GM23338 (cell line): ENCODE results near the gene TNNT3. TPM values are rescaled to one million over a fixed set of nuclear protein-coding genes. Genes with fewer than 3 reads are reported as not detected.

Experiments
- ATAC-seq: fragments of 200-7000 bp; cut with Tn5 transposase; 3 replicates; pipeline ENCODE4 v1.9.1; 2020
- DNase-seq: peaks from one replicate; pipeline ENCODE4 v3.0.0-alpha.2; 2015; ENCODE audit warnings: low spot score
- H2AFZ ChIP-seq: fragments of 200-600 bp; sonication (generic); 2 replicates; pipeline ENCODE4 v1.8.0; 2016; ENCODE audit warnings: antibody characterized with exemption, mild to moderate bottlenecking, moderate library complexity
- H3F3A ChIP-seq: fragments of 200-600 bp; sonication (generic); replicated peaks from 2 replicates; pipeline ENCODE4 v1.8.0; 2017; ENCODE audit warnings: antibody characterized with exemption, mixed run types, low read depth
- H3K27ac ChIP-seq: fragments of 200-600 bp; sonication (generic); 2 replicates; pipeline ENCODE4 v1.6.1; 2016; ENCODE audit warnings: low read depth
- H3K27me3 ChIP-seq: fragments of 200-600 bp; sonication (generic); 2 replicates; pipeline ENCODE4 v1.8.0; 2016; ENCODE audit warnings: mild to moderate bottlenecking, mixed run types, moderate library complexity; ENCODE audit not compliant: insufficient read depth
- H3K36me3 ChIP-seq: fragments of 200-600 bp; sonication (generic); 2 replicates; pipeline ENCODE4 v1.8.0; 2016; ENCODE audit warnings: mild to moderate bottlenecking; ENCODE audit not compliant: insufficient read depth
- H3K4me1 ChIP-seq: fragments of 200-600 bp; sonication (generic); 2 replicates; pipeline ENCODE4 v1.8.0; 2016; ENCODE audit warnings: mild to moderate bottlenecking, moderate library complexity; ENCODE audit not compliant: insufficient read depth
- H3K4me2 ChIP-seq: fragments of 200-600 bp; sonication (generic); 2 replicates; pipeline ENCODE4 v1.7.1; 2017; ENCODE audit warnings: mixed run types
- H3K4me3 ChIP-seq: fragments of 200-600 bp; sonication (generic); 2 replicates; pipeline ENCODE4 v1.6.1; 2016; ENCODE audit warnings: mixed run types
- H3K79me2 ChIP-seq: fragments of 200-600 bp; sonication (generic); replicated peaks from 2 replicates; pipeline ENCODE4 v1.8.0; 2017; ENCODE audit warnings: mild to moderate bottlenecking; ENCODE audit not compliant: insufficient read depth
- H3K9me2 ChIP-seq: fragments of 200-600 bp; sonication (generic); 2 replicates; pipeline ENCODE4 v1.8.0; 2017; ENCODE audit not compliant: insufficient read depth
- H4K20me1 ChIP-seq: fragments of 200-600 bp; sonication (generic); replicated peaks from 2 replicates; pipeline ENCODE4 v1.8.0; 2017; ENCODE audit warnings: mild to moderate bottlenecking; ENCODE audit not compliant: insufficient read depth
- H3K27ac Mint-ChIP-seq: 2 replicates; pipeline ENCODE4 v1.8.0; 2020; ENCODE audit warnings: inconsistent platforms, mild to moderate bottlenecking, moderate library complexity, mixed read lengths
- H3K27me3 Mint-ChIP-seq: 3 replicates; pipeline ENCODE4 v1.8.0; 2022; ENCODE audit warnings: low read depth, mild to moderate bottlenecking, moderate library complexity, mixed read lengths, inconsistent platforms; ENCODE audit not compliant: insufficient read depth, poor library complexity
- H3K36me3 Mint-ChIP-seq: 3 replicates; pipeline ENCODE4 v1.8.0; 2021; ENCODE audit warnings: low read depth, mild to moderate bottlenecking, inconsistent platforms, moderate library complexity, mixed read lengths
- H3K4me1 Mint-ChIP-seq: 3 replicates; pipeline ENCODE4 v1.8.0; 2020; ENCODE audit warnings: mild to moderate bottlenecking, inconsistent platforms, mixed read lengths
- H3K4me3 Mint-ChIP-seq: 3 replicates; pipeline ENCODE4 v1.8.0; 2021; ENCODE audit warnings: moderate library complexity, mild to moderate bottlenecking, inconsistent platforms, mixed read lengths
- H3K9me3 Mint-ChIP-seq: 3 replicates; pipeline ENCODE4 v1.8.0; 2020; ENCODE audit warnings: moderate library complexity, mild to moderate bottlenecking, inconsistent platforms, mixed read lengths
- EZH2phosphoT487 ChIP-seq: fragments of 200-600 bp; sonication (generic); IDR thresholded peaks from one replicate; pipeline ENCODE4 v1.8.1; 2018; ENCODE audit warnings: antibody characterized with exemption; ENCODE audit not compliant: unreplicated experiment
- JUNB ChIP-seq: IDR thresholded peaks from one replicate; pipeline ENCODE4 v1.6.1; 2016; ENCODE audit warnings: antibody characterized with exemption; ENCODE audit not compliant: unreplicated experiment
- POLR2AphosphoS5 ChIP-seq: IDR thresholded peaks from 2 replicates; pipeline ENCODE4 v1.6.1; 2016; ENCODE audit warnings: antibody characterized with exemption, low read depth
- REST ChIP-seq: IDR thresholded peaks from one replicate; pipeline ENCODE4 v1.6.1; 2018; ENCODE audit warnings: antibody characterized with exemption; ENCODE audit not compliant: unreplicated experiment
- STAT1 ChIP-seq: IDR thresholded peaks from one replicate; pipeline ENCODE4 v1.6.1; 2016; ENCODE audit warnings: antibody characterized with exemption; ENCODE audit not compliant: unreplicated experiment
- ZNF114 ChIP-seq: fragments of 250-450 bp; sonication (Bioruptor Pico); IDR thresholded peaks from 2 replicates; pipeline ENCODE4 v1.5.0; 2020; ENCODE audit warnings: mild to moderate bottlenecking, moderate library complexity
- ZNF331 ChIP-seq: fragments of 250-450 bp; sonication (Bioruptor Pico); IDR thresholded peaks from 2 replicates; pipeline ENCODE4 v1.5.0; 2020; ENCODE audit warnings: low read depth, mild to moderate bottlenecking, moderate library complexity
- ZNF462 ChIP-seq: fragments of 250-450 bp; sonication (Bioruptor Pico); IDR thresholded peaks from 2 replicates; pipeline ENCODE4 v1.5.0; 2020; ENCODE audit warnings: mild to moderate bottlenecking, moderate library complexity
- polyA plus RNA-seq: library from polyadenylated mRNA; unstranded; fragments of >200 nt; fragmentation: Nextera tagmentation; extraction: Ambion mirVana; gene quantifications from 2 replicates; pipeline ENCODE4 v1.2.1, GENCODE V29; 2016
- total RNA-seq: library from RNA; depleted of rRNA; stranded (reverse); fragments of >200 nt; shearing (Covaris generic); gene quantifications from 2 replicates; pipeline ENCODE4 v1.2.3, GENCODE V29; 2014

The TNNT3 gene
- total and polyA plus RNA-seq, 2 experiments from 2014 or later: not detected

- no peak for TF ChIP-seq REST
- no peak for TF ChIP-seq ZNF114
Measured at GRCh38 chr11:1928470-1928890, 9.0 kb downstream of the TNNT3 start (continued).

GRCh38 chr11:1928891-1929541 lies 9.5 kb downstream of the TNNT3 start:
- Histone ChIP-seq H2AFZ (no peak overlapping the region), H3K36me3 (no peaks in the 10 kb centered on the region), H3K4me3 (no peak overlapping the region), H3F3A (no peaks in the 10 kb centered on the region), H3K9me2 (no peaks in the 10 kb centered on the region), H3K27ac (no peak overlapping the region), H3K4me2 (no peak overlapping the region), H4K20me1 (no peaks in the 10 kb centered on the region), H3K27me3 (no peaks in the 10 kb centered on the region), H3K4me1 (no peaks in the 10 kb centered on the region), H3K79me2 (no peaks in the 10 kb centered on the region)
- no peak overlapping the region for H3K27ac Mint-ChIP-seq
- ATAC-seq (no peak), DNase-seq (no peak)
- H3K4me1 Mint-ChIP-seq: 0 out of 3 replicates have a peak, but pooled peaks cover 5% of the 10 kb centered on the region
- no peaks in the 10 kb centered on the region for H3K36me3 Mint-ChIP-seq
- TF ChIP-seq EZH2phosphoT487 (no peak), POLR2AphosphoS5 (no peak), STAT1 (no peak), ZNF331 (CRISPR knock-in tag) (no peak)
- peaks cover 18% of the 10 kb centered on the region for H3K27me3 Mint-ChIP-seq
- no peak overlapping the region for H3K4me3 Mint-ChIP-seq
- no peaks in the 10 kb centered on the region for H3K9me3 Mint-ChIP-seq

- Histone ChIP-seq H3K79me2 (no peaks in the 10 kb centered on the region), H2AFZ (no peak overlapping the region), H3K4me3 (no peak overlapping the region), H3K4me1 (no peaks in the 10 kb centered on the region), H3K9me2 (no peaks in the 10 kb centered on the region), H3K36me3 (no peaks in the 10 kb centered on the region), H3K27me3 (no peaks in the 10 kb centered on the region), H4K20me1 (no peaks in the 10 kb centered on the region), H3F3A (no peaks in the 10 kb centered on the region), H3K27ac (no peak overlapping the region), H3K4me2 (no peak overlapping the region)
- H3K36me3 Mint-ChIP-seq: no peaks in the 10 kb centered on the region
- peaks cover 18% of the 10 kb centered on the region for H3K27me3 Mint-ChIP-seq
- DNase-seq (no peak), ATAC-seq (no peak)
- H3K4me3 Mint-ChIP-seq: no peak overlapping the region
- TF ChIP-seq JUNB (no peak), ZNF462 (CRISPR knock-in tag) (no peak)
- 0 out of 3 replicates have a peak, but pooled peaks cover 5% of the 10 kb centered on the region for H3K4me1 Mint-ChIP-seq
- no peaks in the 10 kb centered on the region for H3K9me3 Mint-ChIP-seq
- no peak overlapping the region for H3K27ac Mint-ChIP-seq
Measured at GRCh38 chr11:1929621-1930461, 10.3 kb downstream of the TNNT3 start.
